GM18511 (cell line): ENCODE data around the gene TPM2.

Source experiments
- ATAC-seq: cut with Tn5 transposase; IDR thresholded peaks from one replicate; pipeline ENCODE4 v1.9.1; 2021; ENCODE audit warnings: mild to moderate bottlenecking, moderate library complexity; ENCODE audit not compliant: unreplicated experiment

TPM2 gene

DNA sequence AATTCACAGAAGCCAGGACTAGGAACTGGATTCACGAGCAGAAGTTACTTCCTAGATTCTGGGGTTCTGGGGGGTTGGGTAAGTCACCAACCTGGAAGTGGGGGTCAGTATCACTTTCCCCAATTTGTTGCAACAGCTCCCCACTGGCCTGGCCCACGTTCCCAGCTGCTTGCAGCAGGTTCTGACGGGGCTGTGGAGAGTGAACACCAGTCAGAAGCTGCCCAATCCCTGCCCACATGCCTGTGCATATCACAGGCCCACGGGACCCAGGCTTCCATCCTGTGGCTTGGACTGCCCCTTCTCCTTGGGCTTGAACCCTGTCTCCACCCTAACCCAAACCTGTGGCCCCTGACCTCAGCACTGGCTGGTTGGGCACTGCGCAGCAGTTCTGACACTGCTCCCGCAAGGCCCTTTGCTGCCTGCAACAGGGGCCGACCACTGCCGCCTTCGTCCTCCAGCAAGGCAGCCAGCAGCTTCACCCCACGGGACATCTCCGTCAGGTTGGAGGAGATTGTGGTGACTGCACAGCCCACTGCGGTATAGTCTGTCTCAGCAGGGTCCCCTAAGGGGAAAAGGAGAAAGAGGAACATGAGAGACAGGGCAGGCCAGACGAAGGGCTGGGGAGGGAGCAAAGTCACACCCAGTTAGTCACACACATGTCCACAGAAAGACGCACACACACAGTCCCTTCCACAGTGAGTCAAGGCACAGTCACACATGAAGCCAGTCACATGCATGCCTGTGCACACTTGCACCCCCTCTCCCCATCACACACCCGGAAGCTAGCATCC, 29.2 kb upstream of the TPM2 start:
- peak; percentile 63 for ATAC-seq

DNA sequence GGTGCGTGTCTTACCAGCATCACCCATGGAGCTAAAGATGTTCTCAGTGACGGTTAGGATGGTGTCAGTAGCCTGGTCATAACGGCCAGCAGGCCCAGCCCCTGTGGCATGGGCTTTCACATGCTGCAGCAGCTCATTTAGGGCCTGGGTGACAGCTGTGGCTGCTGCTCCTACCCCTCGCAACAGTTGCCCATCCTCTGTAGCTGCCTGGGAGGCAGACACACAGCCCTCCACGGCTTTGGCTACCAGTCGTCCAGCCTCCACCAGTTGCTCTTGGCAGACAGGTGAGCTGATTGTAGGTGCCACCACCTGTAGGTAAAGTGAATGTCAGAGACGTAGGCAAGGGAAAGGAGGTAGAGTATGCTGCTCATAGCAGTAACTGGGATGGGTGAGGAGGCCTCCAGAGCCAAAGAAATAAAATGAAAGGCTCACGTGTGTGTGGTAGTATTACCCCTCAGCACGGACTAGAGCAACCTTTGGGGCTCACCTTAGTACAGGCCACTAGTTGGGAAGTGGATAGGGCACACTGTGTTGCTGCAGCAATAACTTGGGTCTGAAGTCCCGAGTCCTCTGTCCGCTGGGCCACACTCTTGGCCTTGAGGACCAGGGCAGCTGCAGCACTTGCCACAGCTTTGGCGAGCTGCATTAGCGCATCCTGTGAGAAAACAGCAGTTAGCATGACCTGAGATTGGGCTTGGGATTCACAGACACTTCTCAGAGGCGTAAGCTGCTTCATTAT, 27.6 kb upstream of the TPM2 start:
- no peak for ATAC-seq

DNA sequence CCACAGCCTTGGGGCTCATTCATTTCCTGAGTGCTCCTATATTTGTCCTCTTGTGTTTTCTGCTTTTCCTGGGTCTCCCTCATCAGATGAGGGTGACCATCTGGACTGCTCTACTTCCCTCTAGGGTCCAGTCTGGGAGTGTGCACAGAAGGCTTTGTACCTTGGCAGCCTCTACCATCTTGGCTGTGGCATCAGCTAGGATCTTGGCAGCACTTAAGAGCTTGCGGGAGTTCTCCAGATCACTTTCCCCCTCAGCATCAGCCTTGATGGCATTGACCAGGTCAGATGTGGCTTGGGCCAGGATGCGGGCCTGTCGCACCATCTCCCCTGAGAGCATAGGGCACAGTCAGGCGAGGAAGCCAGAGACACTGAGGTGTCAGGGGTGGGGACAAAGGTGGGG, 26.5 kb upstream of the TPM2 start:
- ATAC-seq: no peak

DNA sequence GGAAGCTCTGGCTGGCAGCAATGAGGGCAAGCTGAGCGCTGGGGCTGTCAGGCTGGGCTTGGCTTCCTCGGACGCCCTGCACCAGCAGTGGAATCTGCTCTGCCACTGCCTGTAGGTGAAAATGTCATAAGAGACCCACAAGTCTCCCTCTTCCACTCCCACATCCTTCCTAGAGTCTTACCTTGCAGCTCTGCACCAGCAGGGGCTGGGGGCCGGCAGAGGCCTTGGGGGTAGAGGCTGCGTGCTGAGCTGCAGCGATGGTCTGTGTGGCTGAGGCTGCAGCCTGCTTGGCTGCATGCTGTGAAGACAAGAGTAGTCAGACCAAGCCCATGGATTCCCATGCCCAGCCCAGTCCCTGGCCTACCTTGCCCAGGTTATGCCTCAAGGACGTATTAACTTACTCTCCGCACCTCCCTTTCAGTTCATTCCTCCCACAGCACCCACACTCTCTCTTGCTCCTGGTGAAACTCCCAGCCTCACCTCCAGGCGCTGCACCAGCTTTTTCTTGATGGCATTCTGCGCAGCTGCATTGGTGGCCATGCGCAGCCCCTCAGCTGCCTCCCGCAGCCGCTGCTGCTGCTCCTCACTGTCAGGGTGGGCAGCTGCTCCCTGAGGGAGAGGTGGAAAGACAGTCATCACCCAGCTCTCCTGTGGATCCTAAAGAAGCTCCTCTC, 25.0 kb upstream of the TPM2 start:
- no peak for ATAC-seq

DNA sequence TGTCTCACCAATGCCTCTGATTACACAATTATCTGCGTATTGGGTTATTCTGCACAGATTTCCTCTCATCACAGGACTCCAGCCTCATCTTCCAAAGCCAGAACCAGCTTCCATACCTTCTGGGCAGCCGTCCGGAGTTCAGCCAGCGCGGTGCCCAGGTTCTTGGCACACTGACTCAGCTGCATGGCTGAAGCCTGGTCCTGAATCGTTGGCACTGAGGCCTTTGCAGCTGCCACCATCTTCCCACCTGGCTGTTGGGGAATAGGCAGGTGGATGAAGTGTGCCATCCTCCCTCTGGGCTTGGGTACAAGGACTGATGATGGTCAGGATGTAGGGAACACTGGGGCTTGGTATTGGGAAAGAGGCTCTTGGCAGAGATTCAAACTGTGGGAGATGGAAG, 24.4 kb upstream of the TPM2 start:
- ATAC-seq: no peak

DNA sequence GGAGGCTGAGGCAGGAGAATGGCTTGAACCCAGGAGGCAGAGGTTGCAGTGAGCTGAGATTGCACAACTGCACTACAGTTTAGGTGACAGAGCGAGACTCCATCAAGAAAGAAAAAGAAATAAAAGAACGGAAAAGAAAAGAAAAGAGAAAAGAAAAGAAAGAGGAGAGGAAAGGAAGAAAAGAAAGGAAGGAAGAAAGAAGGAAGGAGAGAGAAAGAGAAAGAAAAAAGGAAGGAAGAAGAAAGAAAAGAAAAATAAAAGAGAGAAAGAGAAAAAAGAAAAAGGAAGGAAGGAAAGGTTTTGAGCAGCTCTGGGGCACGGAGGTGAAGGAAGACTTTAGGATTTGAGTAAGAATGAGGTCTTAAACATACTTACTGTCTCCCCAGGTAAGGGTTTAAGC, 23.9 kb upstream of the TPM2 start:
- ATAC-seq: no peak

DNA sequence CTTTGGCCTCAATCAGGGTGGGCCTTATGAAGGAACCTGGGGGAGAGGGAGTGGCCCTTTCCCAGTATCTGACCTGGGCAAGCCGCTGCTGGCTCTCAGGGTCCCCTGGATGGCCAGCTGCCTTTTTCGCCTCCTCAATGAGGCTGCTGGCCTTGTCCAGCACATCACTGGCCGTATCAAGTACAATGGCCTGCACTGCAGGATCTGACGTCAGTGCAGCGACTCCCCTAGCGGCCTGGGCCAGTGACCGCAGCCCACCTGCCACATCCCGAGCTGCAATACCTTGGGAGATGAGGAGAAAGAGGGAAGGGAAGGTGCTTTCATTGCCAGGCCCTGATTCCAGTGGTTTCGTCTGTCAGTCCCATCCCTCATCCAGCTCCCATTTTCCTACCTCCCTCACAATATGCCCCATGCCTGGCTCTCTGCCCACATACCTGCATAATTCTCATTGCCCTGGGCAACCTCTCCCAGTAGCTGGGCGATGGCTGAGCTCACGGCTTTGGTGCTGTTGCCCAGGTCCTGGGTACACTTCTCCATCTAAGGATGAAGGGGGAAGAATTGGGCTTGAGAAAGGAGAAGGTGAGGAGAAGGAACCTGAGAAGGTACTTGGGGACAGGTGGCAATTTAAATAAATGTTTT, 23.2 kb upstream of the TPM2 start:
- ATAC-seq: no peak

DNA sequence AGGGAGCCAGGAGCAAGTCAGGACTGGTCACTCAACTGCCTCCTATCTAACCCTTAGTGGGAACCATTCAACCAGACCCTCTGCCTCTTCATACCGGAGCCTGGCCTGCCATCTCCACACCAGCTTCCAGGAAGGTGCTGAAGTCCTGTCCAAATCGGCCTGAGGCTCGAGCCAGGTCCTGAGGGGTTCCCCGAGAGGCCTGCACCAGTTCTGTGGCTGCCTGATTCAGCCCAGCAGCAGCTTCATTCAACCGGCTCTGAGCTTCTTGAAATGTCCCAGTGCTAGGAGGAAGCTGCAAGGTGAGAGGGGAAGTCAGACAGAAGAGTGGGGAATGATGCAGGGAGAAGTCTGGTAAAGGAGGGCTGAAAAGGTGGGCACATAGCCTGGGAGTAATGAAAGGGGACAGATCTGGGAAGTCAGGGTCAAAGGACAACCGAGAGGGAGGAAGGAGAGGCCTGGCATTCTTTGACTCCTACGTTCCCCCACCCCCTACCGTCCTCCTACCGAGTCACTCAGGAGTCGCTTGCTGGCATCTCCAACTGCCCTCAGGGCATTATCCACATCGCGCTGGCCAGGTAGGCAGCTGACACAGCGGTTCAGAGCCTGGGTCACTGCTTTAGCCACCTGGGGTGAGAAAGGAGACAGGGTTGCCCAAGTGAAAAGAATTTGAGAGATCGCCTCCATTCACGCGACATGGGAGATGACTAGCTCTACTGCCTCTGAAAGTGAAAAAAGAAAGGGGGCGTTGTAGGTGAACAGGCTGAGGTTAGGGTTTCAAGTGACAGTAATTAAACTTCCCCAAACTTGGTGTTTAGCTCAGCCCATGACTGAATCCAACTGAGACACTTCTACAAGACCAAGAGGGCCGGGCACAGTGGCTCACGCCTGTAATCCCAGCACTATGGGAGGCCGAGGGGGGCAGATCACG, 22.0 kb upstream of the TPM2 start:
- ATAC-seq: no peak

DNA sequence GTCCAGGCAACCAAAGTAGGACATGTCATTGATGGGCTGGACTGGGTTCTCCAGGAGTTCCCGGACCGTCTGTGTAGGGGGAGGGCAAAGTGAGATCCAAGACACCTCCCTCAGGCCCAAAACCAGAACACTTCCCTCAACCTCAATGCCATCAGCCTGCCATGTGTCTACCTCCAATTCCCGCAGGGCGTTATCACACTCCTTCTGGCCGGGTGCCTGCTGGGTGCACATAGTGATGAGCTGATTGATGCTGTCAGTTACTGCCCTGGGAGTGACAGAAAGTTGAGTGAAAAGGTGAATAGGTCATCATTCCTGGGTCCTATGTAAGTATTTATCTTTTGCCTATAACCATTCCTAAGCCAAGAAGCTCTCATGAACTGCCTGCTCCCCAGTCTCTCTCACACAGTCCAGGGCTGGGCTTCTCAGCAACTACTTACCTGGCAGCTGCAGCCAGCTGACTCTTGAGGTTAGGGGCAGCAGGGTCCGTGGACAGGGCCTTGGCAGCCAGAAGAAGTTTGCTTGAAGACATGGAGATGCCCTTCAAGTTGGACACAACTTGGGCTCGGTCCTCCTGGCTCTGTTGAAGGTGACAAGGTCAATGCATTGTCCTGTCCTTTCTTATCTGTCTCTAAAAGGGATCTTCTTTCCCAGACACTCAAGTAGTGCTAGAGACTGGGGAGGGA, 21.2 kb upstream of the TPM2 start:
- ATAC-seq: no peak

DNA sequence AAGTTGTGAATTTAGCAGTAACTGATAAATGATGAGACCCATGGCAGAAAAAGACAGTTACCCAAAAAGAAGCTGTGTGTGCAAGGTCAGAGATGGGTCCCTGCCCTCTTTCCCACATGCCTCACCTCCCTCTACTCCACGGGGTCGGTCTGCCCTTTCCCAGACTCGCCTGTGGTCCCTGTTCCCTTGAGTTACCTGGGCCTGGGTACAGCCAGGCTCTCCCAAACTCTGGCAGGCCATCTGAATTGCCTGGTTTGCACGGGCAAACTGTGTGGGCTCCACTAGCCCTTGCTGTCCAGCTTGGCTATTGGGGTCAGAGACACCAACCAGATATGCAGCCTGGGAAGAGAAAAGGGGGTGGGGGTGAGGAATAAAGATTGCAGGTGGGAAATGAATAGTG, 18.4 kb upstream of the TPM2 start:
- no peak for ATAC-seq

DNA sequence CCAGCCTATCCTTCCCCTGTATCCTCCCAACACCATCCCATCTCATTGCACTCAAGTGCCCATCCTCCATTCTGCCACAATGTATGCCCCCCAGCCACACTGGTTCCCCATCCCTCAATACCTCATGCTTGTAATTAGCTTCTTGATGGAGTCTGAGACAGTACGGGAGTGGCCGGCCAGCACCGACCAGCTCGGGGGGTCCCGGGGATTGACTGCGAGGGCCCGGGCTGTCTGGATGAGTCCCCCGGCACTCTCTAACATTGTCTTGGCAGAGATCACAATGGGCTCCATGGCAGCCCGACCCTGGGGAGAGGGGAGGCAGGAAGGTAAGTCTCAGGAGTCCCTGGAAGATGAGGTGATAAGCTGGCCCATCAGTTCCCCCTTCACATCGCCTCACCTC, 17.2 kb upstream of the TPM2 start:
- ATAC-seq: no peak

DNA sequence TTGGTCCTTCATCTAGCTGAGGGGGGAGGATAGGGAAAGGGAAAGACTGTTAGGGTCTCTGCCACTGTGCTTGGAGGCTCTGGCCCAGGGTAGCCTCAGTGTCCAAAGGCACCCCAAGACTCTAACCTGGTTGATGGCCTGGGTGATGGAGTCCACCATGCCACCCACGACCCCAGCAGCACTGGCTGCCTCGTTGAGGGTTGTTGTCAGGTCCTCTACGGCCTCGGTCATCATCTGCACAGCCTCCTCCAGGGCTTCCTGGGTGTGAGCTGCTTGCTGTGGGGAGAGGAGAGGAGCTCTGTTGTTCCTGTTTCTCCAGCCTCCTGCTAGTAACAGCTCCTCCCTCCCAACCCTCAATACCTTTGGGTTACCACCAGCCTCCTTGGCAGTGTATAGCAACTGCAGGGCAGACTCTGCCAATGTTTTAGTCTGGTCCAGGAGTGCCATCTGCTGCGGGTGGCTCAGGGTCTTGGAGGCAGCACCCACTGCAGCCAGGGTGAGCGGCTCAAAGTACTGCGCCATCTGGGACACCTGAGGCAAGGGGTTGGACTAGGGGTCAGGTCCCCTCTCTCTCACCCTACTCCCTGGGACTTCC, 16.2 kb upstream of the TPM2 start:
- no peak for ATAC-seq

DNA sequence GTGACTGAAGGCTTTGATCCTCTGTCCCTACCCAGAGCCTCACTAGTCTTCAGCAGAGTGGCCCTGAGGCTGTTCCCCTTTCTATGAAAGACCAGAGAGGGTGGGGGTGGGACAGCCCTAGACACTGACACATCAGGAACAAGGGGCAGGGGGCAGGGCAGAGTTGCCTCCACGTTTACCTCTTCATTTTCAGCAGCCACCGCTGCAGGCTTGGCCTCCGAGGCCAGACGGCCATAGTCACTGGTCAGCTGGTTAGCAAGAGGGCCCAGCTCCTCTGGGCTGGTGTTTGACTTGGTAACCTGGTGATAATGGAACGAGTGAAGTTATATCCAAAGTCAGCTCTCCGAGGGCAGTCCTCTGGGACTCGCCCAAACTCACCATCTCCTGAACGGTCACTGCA, 15.6 kb upstream of the TPM2 start:
- ATAC-seq: no peak

DNA sequence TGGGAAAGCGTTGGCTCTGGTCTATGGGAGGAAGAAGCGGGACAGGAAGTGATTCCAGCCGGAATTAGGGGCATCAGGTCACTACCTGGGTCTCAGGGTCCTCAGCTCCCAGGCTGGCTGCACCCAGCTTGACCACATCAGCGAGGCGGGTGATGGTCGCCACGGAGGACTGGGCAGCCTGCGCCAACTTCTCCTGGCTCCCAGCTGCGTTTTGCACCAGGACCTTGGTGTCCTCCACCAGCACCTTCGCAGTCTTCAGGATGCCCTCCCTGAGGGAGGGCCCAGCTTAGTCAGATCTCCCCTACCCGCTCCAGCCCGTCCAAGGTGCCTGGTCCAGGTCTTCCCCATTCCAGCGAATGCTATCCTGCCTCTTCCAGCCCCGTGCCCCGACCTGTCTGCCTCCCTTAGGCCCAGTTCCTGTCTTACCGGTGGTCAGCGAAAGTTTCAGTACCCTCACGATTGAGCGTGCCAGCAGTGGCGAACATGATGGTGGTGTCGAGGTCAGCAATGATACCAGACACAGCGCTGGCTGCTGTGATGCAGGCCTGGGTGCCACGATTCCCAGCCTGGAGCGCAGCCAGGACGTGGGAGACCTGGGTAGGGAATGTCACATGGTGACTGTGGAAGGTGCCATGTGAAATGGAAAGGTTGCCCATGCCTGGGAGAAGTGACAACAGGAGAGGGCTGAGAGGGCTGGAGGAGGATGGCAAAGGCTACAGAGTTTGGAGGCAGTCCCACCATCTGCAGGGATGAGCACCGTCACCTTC, 14.4 kb upstream of the TPM2 start:
- ATAC-seq: no peak

DNA sequence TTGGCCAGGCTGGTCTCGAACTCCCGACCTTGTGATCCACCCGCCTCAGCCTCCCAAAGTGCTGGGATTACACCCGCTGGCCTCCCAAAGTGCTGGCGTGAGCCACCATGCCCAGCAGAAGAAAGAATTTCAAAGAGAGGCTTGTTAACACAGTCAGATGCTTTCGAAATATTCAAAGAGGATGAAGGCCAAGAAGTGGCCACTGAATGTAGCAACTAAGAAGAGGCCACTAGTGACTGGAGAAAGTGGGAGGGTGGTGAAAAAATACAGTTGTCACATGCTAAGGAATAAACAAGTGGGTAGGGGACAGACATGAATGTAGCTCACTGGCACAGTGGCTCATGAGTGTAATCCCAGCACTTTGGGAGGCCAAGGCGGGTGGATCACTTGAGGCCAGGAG, 13.0 kb upstream of the TPM2 start:
- ATAC-seq: no peak

DNA sequence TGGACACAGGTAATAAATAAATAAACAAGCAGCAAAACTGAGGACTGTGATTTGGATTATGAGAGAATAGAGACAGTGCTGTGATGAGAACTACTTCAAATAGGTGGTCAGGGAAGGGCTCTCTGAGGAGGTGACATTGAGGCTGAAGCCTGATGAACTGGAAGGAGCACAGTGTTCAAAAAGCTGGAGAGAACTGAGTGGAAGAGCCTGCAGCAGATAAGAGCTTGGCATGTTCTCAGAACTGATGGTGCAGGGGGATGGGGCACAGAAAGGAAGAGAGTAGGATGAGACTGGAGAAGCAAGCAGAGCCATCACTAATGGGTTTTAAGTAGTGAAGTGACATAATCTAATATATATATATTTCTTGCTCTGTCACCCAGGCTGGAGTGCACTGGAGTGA, 11.2 kb upstream of the TPM2 start:
- no peak for ATAC-seq

DNA sequence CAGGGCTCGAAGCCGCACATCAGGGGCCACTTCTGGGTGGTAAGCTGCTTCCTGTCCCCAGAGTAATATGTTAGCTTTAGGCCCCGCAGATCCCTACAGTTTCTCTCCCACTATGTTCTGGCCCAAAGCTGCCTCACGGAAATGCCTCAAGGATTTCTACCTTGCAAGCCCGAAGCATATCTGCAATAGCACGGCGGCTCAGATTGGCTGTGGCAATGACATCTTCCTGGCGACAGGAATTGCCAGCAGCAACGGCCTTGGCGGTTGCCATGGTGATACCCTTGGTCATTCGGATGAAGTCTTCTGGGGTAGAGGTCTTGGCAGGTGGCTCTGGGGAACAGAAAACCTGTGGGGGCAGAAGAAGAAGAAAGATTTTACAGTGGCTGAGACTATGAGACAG, 10.3 kb upstream of the TPM2 start:
- ATAC-seq: no peak

DNA sequence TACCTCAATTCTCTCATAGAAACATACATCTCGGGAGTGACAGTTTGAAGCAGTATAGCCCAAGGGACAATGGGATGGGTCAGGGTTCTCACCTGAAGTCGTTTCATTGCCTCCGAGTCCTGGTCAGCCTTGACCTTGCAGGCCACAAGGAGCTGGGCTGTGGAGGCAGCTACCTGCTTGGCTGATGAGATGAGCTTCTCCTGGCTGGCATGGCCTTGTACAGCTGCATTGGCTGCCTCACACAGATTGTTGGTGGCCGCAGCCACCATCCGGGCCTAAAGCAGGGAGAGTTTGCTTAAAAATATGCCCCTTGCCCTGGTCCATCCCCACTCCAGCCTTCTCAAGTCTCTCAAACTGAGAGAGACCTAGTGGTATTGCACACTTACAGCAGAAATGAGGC, 8.5 kb upstream of the TPM2 start:
- no peak for ATAC-seq

DNA sequence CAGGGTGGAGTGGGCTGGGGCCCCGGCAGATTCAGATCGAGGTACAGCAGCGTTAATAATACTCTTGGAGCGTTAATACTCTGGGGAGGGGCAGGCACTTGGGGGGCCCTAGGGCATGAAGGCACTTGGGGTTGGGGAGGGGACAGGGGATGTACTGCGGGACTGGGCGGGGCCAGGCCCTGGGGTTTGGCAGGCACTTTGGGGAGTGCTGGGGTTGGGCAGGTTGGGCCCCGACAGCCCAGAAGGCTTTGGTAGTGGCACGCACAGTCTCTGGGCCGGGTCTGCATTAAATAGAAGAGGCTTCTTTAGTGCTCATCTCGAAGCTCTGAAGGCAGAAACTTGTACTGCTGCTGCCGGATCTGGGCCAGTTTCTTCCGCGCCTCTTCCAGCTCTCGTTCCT, 7.8 kb upstream of the TPM2 start:
- ATAC-seq: no peak
